Measurements from ENCODE around the gene NCOR2.
"Not testable (repeated sequence)": the region's sequence is repeated elsewhere in the genome, so short reads cannot be mapped to it uniquely, and the experiment has no call there.

- TF ChIP-seq POLR2A (IDR thresholded peaks at IDR 0.05; ENCODE audit: low read depth, low read length); CEBPB (IDR thresholded peaks at IDR 0.05; ENCODE audit: low read depth, low read length); MAZ (IDR thresholded peaks at IDR 0.05; ENCODE audit: borderline replicate concordance, low read depth, low read length); RAD21 (IDR thresholded peaks at IDR 0.05; ENCODE audit: low read length); CHD1 (IDR thresholded peaks at IDR 0.05; ENCODE audit: low read depth, low read length); RCOR1 (IDR thresholded peaks at IDR 0.05; ENCODE audit: insufficient replicate concordance, low read length); USF2 (IDR thresholded peaks at IDR 0.05; ENCODE audit: low read depth, low read length); BHLHE40 (IDR thresholded peaks at IDR 0.05; ENCODE audit: low read depth, low read length); MAFK (IDR thresholded peaks at IDR 0.05; ENCODE audit: low read depth, low read length); FOS (IDR thresholded peaks at IDR 0.05; ENCODE audit: low read depth, low read length); SMC3 (IDR thresholded peaks at IDR 0.05; ENCODE audit: low read depth, low read length): not testable (repeated sequence)
- TF ChIP-seq, protein P1, sequence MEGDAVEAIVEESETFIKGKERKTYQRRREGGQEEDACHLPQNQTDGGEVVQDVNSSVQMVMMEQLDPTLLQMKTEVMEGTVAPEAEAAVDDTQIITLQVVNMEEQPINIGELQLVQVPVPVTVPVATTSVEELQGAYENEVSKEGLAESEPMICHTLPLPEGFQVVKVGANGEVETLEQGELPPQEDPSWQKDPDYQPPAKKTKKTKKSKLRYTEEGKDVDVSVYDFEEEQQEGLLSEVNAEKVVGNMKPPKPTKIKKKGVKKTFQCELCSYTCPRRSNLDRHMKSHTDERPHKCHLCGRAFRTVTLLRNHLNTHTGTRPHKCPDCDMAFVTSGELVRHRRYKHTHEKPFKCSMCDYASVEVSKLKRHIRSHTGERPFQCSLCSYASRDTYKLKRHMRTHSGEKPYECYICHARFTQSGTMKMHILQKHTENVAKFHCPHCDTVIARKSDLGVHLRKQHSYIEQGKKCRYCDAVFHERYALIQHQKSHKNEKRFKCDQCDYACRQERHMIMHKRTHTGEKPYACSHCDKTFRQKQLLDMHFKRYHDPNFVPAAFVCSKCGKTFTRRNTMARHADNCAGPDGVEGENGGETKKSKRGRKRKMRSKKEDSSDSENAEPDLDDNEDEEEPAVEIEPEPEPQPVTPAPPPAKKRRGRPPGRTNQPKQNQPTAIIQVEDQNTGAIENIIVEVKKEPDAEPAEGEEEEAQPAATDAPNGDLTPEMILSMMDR (conservative IDR thresholded peaks at IDR 0.05; ENCODE audit: low read depth, low read length) = not testable (repeated sequence)
- TF ChIP-seq, protein P2, sequence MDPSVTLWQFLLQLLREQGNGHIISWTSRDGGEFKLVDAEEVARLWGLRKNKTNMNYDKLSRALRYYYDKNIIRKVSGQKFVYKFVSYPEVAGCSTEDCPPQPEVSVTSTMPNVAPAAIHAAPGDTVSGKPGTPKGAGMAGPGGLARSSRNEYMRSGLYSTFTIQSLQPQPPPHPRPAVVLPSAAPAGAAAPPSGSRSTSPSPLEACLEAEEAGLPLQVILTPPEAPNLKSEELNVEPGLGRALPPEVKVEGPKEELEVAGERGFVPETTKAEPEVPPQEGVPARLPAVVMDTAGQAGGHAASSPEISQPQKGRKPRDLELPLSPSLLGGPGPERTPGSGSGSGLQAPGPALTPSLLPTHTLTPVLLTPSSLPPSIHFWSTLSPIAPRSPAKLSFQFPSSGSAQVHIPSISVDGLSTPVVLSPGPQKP (IDR thresholded peaks at IDR 0.05; ENCODE audit: borderline replicate concordance, low read depth, low read length) = not testable (repeated sequence)
These were observed 17.1 kb upstream of the NCOR2 start for GRCh38 chr12:124584494-124584893.

Measured in IMR-90 (cell line).